ENCODE data around the gene ZNF599.
"Not testable (repeated sequence)": the region's sequence is repeated elsewhere in the genome, so short reads cannot be mapped to it uniquely, and the experiment has no call there.

ZNF599 gene

DNA sequence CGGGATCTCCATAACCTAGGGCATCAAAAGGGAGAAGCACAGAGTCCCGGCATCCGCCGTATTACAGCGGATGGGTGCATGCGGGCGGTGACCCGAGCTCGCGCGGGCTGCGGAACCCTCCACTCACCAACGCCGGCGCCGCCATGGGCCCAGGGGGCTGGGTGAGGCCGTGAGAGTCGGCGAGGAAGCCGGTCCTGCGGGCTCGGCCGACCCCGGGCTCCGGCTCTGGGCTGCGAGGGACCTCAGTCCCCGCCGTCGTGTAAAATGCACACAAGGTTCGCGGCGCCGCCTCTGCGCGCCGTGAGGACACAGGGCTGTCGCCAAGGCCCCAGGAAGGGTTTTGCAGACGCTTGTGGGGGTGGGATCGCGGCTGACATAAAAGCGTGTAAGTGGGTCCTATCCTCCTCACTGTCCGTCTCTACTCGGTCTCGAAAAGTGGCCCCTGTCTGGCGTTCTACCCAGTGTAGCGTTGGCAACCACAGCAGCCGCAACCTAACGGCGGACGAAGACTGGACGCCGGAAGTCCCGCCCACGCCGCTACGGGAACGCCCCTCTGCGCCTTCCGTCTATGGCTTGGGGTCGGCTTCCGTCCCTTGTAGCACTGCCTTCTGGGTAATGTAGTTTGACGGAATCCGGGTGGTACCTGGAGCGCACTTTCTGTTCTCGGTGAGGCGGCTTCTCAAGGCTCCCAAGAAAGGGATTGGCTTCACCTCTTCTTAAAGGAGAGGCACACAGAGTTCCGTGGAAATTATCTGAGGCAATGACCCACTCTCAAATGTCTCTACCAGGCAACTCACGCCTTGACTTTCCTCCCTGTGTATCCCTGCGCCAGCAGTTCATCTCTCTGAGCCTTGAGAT is at the start of gene ZNF599:
ZNF599 (minus strand) TSS at position 519 of the 858 bp plus-strand sequence; CDS start at position 145, 374 bp downstream.
- DNase-seq: peak; percentile 85 to 96

DNA sequence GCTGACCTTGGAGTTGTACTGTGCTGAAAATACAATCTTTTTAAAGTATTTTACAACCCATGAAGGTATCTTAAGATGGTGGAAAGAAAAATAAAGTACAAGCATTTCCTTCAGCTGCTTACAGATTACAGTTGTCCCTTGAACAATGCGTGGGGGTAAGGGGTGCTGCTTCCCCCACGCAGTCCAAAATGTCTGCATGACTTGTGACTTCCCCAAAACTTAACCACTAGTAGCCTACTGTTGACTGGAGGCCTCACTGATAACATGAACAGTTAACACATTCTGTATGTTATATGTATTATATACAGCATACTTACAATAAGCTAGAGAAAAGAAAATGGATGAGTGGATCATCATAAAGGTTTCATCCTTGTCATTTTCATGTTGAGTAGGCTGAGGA is 45.3 kb upstream of the ZNF599 start:
- DNase-seq: no peak

DNA sequence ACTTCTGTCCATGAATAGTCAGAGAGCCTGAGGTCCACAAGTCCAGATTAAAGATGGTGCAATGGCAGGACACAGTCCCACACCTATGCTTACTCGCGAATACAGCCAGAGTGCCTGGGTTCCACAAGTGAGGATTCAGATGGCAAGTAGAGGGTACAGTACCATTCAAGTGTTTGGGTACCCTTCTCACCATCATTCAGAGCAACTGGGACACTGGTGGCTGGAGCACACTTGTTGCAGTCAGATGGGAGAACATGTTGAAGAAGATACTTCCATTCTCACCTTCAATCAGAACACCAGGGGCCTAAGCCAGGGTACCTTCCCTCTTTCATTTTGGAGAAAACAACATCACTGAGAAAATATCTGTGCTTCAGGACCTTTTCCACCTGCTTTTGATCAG is 43.7 kb upstream of the ZNF599 start:
- DNase-seq: no peak

DNA sequence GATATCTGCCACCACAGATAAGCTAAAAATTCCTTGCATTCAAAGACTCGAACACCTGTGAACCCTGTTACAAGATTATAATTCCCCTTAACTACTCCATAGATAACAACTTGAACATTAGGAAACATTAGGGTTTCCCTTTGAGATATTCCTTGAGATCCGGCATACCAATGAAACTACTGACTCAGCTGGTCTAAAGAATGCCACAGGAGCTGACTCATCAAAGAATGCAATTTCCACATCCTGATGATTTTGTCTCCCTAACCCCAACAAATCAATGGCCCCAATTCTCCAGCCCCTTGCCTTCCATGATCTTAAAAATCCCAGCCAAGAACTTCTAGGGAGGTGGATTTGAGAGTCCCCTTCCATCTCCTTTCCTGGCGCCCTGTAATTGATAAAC is 35.6 kb upstream of the ZNF599 start:
- no peak for DNase-seq

DNA sequence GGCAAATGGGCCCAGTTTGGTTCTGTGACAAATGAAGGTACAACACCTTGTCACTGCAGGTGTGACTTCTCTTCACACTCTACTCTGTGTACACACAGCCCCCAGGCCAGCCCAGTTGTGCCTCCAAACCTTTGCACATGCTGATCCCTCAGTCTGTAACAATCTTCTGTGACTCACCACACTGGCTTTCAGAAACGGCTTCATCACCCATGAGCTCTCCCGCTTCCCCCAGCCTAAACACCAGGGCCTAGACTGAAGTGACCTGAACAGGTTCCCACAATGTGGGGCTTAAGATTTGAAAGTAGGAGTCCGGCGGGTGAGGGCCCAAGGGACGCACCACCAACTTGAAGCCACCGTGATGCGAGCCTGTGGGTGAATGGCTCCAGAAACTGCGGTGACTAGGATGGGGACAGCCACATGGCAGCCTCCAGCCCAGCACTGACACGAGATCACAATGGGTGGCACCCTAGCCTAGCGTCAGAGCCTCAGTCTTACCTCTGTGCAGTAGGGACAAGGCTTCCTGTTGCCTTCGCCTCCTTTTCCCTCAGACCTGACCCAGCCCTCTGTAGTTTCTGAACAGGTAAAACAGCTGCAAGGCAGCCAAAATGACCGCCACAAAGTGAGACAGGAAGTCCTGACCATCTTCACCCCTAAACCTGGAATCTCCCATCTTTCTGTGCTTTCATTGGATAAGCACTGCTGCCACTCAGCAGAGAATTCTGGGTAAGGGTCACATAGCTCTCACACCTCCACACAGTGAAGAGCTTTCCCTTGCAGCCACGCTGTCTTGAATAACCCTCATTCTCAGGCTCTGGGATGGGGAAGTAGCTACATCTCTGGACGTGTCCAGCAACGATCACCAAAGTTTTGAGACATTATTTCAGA is 34.2 kb upstream of the ZNF599 start:
- DNase-seq: no peak

DNA sequence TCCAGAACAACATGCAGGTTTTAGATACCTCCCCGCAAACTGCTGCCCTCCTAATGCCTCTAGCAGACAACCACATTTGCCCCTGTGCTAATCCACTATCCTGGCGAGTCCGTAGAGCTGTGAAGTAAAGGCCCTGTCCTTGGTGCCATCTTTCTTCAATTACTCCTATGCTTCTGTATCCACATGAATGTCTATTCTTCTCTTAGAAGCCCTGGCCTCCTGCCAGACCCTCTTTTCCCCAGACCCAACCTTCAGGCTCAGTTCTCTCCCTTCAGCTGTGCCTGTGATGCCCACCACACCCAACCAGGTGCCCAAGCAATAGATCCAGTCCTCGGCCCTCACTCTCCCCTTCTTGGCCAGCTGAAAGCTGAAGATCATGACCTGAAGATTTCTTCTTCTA is 31.1 kb upstream of the ZNF599 start:
- no peak for DNase-seq

DNA sequence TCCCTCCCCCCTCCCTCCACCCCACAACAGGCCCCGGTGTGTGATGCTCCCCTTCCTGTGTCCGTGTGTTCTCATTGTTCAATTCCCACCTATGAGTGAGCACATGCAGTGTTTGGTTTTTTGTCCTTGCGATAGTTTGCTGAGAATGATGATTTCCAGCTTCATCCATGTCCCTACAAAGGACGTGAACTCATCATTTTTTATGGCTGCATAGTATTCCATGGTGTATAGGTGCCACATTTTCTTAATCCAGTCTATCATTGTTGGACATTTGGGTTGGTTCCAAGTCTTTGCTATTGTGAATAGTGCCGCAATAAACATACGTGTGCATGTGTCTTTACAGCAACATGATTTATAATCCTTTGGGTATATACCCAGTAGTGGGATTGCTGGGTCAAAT is 23.9 kb upstream of the ZNF599 start:
- not testable (repeated sequence) for DNase-seq

DNA sequence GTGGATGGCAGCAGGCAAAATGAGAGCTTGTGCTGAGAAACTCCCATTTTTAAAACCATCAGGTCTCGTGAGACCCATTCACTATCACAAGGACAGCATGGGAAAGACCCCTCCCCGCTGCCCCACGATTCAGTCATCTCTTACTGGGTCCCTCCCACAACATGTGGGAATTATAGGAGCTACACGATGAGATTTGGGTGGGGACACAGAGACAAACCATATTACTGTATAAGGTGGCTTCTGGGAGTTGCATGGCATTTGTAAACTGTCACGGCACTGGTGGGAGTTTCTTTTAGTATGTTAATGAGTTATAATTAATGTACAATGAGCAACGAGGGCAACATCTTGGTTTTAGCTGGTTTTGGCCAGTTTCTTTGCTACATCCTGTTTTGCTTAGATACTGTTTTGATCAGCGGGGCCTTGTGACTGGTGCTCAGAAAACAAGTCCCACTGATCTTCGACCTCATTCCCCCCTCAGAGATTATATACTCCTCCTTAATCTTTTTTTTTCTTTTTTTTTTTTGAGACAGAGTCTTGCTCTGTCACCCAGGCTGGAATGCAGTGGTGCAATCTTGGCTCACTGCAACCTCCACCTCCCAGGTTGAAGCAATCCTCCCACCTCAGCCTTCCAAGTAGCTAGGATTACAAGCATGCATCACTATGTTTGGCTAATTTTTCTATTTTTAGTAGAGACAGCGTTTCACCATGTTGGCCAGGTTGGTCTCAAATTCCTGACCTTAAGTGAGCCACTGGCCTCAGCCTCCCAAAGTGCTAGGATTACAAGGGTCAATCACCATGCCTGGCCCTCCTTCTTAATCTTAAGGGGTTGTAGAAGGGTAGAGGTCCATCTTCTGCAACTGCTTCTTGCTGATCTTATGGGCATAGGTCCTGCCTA is 21.3 kb upstream of the ZNF599 start:
- DNase-seq: no peak

DNA sequence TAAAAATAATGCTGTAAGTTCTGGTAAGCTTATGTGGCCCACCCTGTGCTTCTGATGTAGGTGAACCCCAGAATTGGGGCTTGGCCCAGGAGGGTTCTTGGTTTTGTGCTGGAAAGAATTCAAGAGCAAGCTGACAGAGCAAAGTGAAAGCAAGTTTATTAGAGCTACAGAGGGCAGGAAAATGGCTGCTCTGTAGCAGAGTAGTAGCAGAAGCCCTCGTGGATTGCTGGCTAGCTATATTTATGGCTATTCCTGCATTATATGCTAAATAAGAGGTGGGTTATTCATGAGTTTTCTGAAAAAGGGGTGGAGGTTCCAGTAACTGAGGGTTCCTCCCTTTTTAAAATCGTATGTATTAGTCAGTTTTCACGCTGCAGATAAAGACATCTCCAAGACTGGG is 20.6 kb upstream of the ZNF599 start:
- no peak for DNase-seq

DNA sequence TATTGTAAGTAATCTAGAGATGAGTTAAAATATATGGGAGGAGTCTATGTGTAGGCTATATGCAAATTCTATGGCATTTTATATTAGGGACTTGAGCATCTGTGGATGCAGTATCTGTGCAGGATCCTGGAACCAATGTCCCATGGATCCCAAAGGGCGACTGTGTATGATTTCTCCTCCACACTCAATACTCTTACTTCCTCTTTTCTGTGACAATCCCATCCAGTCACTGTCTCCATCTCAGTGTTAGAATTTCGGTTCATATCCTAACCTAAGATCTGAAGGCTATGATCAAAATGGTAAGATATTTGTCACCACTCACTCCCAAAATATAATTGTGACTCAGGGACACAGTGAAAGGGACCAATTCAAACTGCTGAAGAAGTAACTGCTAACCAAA is 15.1 kb upstream of the ZNF599 start:
- DNase-seq: no peak

DNA sequence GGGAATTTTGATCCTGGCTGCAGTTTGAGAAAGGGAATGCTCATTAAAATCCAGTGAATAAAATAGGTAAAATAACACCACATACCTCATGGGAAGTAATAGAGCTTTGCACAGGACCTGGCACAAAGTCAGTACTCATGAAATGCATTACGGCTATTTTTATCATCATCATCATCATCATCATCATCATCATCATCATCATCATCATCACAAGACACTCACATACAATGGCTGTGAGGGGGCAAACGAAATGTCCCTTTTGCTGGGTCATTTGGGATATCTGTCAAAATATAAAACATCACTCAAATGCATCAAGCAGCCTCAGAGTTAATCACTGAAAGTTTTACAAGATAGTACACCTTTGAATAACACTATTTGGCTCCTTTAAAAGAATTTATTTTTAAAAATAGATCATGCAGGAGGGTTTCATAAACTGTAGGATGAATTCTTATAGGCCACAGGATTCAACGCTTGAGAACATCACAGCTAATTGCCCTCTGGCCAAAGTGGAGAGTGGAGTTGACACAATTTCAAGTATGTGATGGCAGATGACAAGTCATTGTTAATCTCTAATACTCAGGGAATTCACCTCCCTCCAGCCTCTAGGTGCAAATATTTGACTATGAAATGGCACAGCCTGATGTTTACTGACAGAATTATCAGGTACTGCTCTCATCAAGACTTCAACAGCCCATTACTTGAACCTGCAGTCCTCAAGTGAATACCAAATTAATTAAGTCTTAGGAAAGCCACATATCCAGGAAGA is 14.2 kb upstream of the ZNF599 start:
- no peak for DNase-seq

DNA sequence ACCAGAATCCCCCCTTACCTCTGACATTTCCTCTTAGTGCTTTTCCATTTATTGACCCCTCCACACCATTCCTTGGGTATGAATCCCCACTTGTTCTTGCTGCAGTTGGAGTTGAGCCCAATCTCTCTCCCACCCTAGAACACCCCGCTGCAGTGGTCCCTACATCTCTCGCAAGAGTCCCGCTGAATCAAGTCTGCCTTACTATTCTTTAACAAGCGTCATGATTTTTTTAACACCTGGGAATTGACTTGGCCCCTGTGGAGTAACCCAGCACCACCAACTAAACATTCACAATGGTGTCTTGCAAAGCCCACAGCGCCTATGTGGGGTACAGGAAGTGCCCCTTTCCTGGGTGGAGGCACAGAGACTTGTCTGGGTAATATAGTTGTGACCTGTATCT is 13.2 kb upstream of the ZNF599 start:
- DNase-seq: no peak

DNA sequence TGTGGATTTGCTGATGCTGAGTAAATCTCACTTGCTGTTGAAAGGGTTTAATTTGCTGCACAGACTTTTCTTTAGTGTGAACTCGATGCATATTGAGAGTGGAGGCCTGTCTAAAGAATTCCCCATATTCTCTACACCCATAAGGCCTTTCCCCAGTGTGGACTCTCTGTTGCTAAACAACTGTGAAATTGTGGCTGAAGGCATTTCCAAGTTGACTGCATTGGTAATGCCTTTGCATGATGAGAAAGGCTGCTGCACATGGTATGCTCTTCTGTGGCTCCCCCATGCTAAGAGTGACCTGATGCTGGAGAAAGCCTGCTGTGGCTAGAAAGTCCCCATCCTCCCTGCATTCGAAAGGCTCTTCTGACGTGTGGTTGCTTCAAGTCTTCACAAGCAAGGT is 6.6 kb upstream of the ZNF599 start:
- no peak for DNase-seq

DNA sequence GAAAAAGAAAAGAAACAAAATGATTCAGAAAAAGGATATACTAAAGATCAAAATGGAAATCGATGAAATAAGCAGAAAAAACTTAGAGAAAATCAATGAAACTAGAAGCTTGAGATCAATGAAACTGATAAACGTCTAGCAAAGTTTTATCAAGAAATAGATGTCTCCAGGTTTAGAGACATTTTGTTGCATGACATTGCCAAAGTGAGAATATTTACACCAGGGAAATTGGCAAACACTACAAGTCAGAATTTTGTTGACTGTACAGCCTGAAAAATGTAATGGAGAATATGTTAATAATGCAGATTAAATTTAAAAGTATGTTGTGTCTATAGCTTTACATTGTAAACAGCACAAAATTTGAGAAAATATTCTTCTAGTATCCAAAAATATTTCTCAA is 5.3 kb upstream of the ZNF599 start:
- no peak for DNase-seq

DNA sequence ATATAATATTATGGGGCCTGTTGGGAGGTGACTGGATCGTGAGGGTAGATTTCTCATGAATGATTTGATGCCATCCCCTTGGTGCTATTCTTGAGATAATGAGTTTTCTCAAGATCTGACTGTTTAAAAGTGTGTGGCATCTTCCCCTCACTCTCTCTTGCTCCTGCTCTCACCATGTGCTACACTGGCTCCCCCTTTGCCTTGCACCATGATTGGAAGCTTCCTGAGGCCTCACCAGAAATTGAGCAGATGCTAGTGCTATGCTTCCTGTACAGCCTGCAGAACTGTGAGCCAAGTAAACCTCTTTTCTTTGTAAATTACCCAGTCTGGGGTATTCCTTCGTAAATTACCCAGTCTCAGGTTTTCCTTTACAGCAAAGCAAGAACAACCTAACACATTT is 1.8 kb upstream of the ZNF599 start:
- no peak for DNase-seq

DNA sequence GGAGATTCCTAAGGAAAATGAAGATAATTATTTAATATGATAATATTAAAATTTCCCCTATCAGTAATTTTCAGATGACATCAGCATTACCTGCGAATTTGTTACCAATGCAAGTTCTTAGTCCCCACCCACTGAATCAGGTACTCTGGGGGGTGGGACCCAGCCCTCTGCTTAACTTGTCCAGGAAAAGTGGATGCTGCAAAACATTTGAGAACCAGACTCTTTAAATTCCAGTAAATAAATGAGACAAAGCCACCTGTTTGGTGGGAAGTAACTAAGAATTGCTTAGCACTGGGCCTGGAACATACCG is 495 bp upstream of the ZNF599 start:
- DNase-seq: no peak

DNA sequence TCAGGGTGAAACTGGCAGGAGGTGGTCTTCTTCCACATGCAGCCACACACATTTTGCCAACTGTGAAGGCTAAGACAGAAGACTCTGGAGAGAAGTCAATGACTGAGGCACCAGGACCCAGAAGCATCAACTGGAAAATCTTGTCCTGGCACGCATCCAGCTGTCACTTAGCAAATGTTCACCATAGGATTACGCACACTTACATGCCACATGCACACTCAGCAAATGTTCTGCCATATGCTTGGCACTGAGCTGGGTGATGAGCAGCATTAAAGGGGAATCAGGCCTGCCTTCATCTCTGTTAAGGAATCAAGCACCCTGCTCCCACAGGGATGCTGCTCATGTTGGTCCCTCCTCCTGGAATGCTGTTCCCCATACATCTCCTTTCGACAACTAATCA is 5.1 kb downstream of the ZNF599 start:
- no peak for DNase-seq

DNA sequence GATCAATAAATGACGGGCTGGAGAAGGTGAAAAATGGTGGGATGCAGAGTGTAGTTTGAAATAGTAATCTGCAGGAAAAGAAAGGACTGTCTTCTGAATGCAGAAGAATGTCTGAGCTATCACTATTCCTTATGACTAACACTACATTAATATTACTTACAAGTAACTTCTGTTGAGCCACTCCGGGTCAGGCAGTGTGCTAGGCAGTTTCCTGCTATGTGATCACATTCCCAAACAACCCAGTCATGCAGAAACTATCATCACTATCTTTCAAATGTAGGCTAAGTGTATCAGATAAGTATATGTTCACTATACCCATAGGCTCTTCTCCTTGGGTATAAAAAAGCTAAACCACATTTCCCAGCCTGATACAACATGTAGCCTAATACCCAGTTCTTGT is 6.6 kb downstream of the ZNF599 start:
- no peak for DNase-seq

DNA sequence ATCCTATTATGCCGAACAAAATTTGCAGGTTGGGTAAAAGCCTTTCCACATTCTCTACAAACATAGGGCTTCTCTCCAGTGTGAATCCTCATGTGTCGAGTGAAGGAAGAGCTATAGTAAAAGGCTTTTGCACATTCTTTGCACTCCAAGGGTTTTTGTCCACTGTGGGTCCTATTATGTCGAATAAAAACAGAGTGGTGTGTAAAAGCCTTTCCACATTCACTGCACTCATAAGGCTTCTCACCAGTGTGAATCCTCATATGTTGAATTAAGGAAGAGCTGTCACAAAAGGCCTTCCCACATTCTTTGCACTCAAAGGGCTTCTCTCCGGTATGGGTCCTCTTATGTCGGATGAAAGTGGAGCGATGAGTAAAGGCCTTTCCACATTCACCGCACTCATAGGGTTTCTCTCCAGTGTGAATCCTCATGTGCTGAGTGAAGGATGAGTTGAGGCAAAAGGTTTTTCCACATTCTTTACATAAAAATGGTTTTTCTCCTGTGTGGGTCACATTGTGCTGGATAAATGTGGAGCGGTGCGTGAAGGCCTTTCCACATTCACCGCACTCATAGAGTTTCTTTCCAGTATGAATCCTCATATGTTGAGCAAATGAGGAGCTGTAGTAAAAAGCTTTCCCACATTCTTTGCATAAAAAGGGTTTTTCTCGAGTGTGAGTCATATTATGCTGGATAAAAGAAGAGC is 13.6 kb downstream of the ZNF599 start:
- DNase-seq: no peak

DNA sequence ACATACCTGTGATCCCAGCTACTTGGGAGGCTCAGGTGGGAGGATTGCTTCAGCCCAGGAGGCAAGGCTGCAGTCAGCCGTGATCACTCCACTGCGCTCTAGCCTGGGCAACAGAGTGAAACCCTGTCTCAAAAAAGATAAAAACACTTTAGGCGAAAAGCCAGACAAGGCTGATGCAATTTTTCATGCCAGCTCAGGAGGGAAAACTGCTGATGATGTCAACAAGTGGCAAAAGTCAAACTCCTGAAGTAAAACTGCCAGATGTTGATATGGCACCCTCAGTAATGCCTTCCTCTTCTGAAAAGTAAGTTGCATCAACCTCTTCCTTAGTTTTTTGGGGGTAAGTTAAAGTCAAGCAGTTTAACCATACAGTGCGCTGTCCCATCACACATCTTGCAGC is 15.6 kb downstream of the ZNF599 start:
- DNase-seq: no peak

DNA sequence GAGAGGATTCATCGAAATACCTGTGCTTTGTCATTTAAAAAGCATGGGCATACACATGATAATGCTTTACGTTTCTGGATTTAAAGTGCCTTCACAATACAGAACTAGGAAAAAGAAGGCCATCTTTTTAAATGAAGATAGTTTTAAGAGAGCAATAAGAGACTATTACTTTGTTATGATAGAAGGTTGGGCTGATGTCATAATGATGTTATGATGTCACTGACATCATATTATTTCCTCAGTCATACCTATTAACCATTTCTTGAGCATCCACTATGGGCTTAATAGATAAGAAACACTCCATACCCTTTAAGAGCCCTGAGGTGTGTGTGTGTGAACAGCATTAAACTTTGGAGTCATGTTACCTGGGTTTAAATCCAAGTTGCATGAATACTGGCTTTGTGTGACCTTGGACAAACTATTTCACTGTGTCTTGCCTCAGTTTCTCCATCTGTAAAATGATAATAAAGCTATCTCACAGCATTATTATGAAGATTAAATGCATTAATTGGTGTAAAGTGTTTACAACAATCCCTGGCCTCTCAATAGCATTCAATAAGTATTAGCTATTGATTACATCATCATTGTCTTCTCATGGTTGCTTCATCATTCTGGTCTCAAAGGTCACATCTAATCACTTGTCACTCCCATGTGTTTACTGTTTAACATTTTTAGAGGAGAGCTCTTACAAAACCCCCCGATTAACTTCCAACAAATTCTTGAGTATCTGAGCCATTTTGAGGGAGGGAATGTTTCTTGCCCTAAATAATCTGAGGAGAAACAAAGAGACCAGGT is 27.9 kb downstream of the ZNF599 start:
- no peak for DNase-seq

Data from inflammatory macrophage treated with lipopolysaccharide for 1 hour (primary cell).